Ascending aorta (tissue), 2 donors: ENCODE measurements around the gene PDGFA. TPM values are rescaled to one million over a fixed set of nuclear protein-coding genes. Genes with fewer than 3 reads are reported as not detected.

Experiments used
- DNase-seq, 2 donors: peaks; one replicate each; pipeline ENCODE4 v3.0.0-alpha.2; 2019; ENCODE audit warnings: low spot score in 2 of 2
- H3K27ac ChIP-seq, 2 donors: fragments of 200-600 bp; sonication (generic); one replicate each; pipeline ENCODE4 v1.5.1; 2016 to 2017; ENCODE audit warnings: mild to moderate bottlenecking in 1 of 2
- H3K27me3 ChIP-seq: fragments of 200-600 bp; sonication (generic); one replicate; pipeline ENCODE4 v1.5.1; 2017
- H3K36me3 ChIP-seq, 2 donors: fragments of 200-600 bp; sonication (generic); one replicate each; pipeline ENCODE4 v1.5.1; 2016
- H3K4me1 ChIP-seq, 2 donors: fragments of 200-600 bp; sonication (generic); one replicate each; pipeline ENCODE4 v1.5.1; 2016 to 2017; ENCODE audit warnings: mild to moderate bottlenecking in 1 of 2
- H3K4me3 ChIP-seq, 2 donors: fragments of 200-600 bp; sonication (generic); one replicate each; pipeline ENCODE4 v1.5.1; 2016 to 2017; ENCODE audit warnings: mild to moderate bottlenecking in 1 of 2
- H3K9me3 ChIP-seq, 2 donors: fragments of 200-600 bp; sonication (generic); one replicate each; pipeline ENCODE4 v1.5.1; 2016
- CTCF ChIP-seq, 3 experiments: fragments of 200-600 bp in 2 of 3; fragments of 450-650 bp in 1 of 3; sonication (generic) in 2 of 3; IDR thresholded peaks; one replicate each; pipeline ENCODE4 v1.5.1; 2016 to 2019; ENCODE audit warnings: antibody characterized with exemption in 3 of 3, mild to moderate bottlenecking in 1 of 3, moderate library complexity in 1 of 3
- intact Hi-C: fragments of 100-400 bp; cut with DNase I; formaldehyde crosslinking; loops from one replicate; pipeline ENCODE4 v1.15.1; 2023
- total RNA-seq: library from RNA; depleted of rRNA; stranded (reverse); fragments of >200 nt; gene quantifications from one replicate; pipeline ENCODE4 v1.1.0, GENCODE V29; 2016

PDGFA gene
- total RNA-seq: 349 TPM

GRCh38 chr7:519484-520390, at the start of gene PDGFA:
TSS of gene PDGFA (minus strand) at chr7:519846. CDS start at chr7:519001, 845 bp downstream.
- Histone ChIP-seq H3K4me1 (peaks cover 18 to 39% of the 10 kb centered on the region in 2 donors), H3K27ac (peak within 1 kb of the TSS; percentile 97 to 98), H3K27me3 (no peaks in the 10 kb centered on the region), H3K9me3 (peaks cover 2 to 5% of the 10 kb centered on the region in 2 donors), H3K36me3 (peaks cover 0 to 3% of the 10 kb centered on the region in 2 donors), H3K4me3 (peak within 1 kb of the TSS; percentile 77 to 83)
- intact Hi-C loops: loop anchor here (1.0 to 10.0 kb wide), 4 partner anchors 38 to 287 kb away; no protein-coding TSS in a partner anchor
- TF ChIP-seq CTCF (IDR thresholded peaks at IDR 0.05): peak in 2 of 3 experiments; percentile 14 to 55
- DNase-seq: no peak

- no peak for TF ChIP-seq CTCF (IDR thresholded peaks at IDR 0.05)
- H3K36me3 ChIP-seq: no peaks in the 10 kb centered on the region
- H3K9me3 ChIP-seq: no peaks in the 10 kb centered on the region
- peak overlapping the region in 1 of 2 donors; percentile 39 for H3K4me3 ChIP-seq
- peaks cover 12 to 20% of the 10 kb centered on the region in 2 donors for H3K4me1 ChIP-seq
- H3K27me3 ChIP-seq: no peaks in the 10 kb centered on the region
- intact Hi-C loops: loop anchor here (2.0 kb wide), 1 partner anchor 19 kb away; no protein-coding TSS in a partner anchor
- peak in 1 of 2 donors; percentile 76 for DNase-seq
- H3K27ac ChIP-seq: peak overlapping the region; percentile 59 to 68
These were observed 48.6 kb upstream of the PDGFA start for GRCh38 chr7:568031-568951.

GRCh38 chr7:567305-567883, 47.7 kb upstream of the PDGFA start:
- DNase-seq: no peak
- no peaks in the 10 kb centered on the region for H3K9me3 ChIP-seq
- peaks cover 12 to 20% of the 10 kb centered on the region in 2 donors for H3K4me1 ChIP-seq
- no peaks in the 10 kb centered on the region for H3K27me3 ChIP-seq
- intact Hi-C loops: no loop called here
- no peak overlapping the region for H3K4me3 ChIP-seq
- H3K27ac ChIP-seq: peak overlapping the region in 1 of 2 donors; percentile 68
- no peaks in the 10 kb centered on the region for H3K36me3 ChIP-seq
- no peak for TF ChIP-seq CTCF (IDR thresholded peaks at IDR 0.05)

GRCh38 chr7:566100-566499, 46.5 kb upstream of the PDGFA start:
- no peaks in the 10 kb centered on the region for H3K36me3 ChIP-seq
- H3K4me1 ChIP-seq: peaks cover 12 to 20% of the 10 kb centered on the region in 2 donors
- no peaks in the 10 kb centered on the region for H3K27me3 ChIP-seq
- intact Hi-C loops: no loop called here
- H3K9me3 ChIP-seq: no peaks in the 10 kb centered on the region
- no peak overlapping the region for H3K27ac ChIP-seq
- DNase-seq: no peak
- no peak for TF ChIP-seq CTCF (IDR thresholded peaks at IDR 0.05)
- no peak overlapping the region for H3K4me3 ChIP-seq
